Coronary artery (tissue), 2 donors: Measurements from ENCODE around the gene PEX11A.

Experiments used
- DNase-seq: peaks from one replicate; pipeline ENCODE4 v3.0.0-alpha.2; 2017; ENCODE audit warnings: low spot score
- H3K27ac ChIP-seq, 2 donors: fragments of 200-600 bp; sonication (generic); one replicate each; pipeline ENCODE4 v1.5.1; 2016 to 2019
- H3K4me3 ChIP-seq: fragments of 200-600 bp; sonication (generic); 2 replicates; pipeline ENCODE4 v1.5.1; 2016; ENCODE audit warnings: mild to moderate bottlenecking, moderate library complexity
- CTCF ChIP-seq: fragments of 200-600 bp; sonication (generic); IDR thresholded peaks from one replicate; pipeline ENCODE4 v1.5.1; 2019; ENCODE audit warnings: antibody characterized with exemption

Gene PEX11A

GRCh38 chr15:89670971-89671560 is 19.5 kb downstream of the PEX11A start:
- DNase-seq: no peak
- TF ChIP-seq CTCF: no peak
- no peak overlapping the region for H3K4me3 ChIP-seq
- peak overlapping the region in 1 of 2 donors; percentile 89 for H3K27ac ChIP-seq

- no peak for TF ChIP-seq CTCF
- no peak overlapping the region for H3K27ac ChIP-seq
- no peak overlapping the region for H3K4me3 ChIP-seq
- peak; percentile 71 for DNase-seq
These were observed 20.6 kb downstream of the PEX11A start for GRCh38 chr15:89669941-89670340.

- TF ChIP-seq CTCF: no peak
- H3K27ac ChIP-seq: no peak overlapping the region
- DNase-seq: peak; percentile 64
- H3K4me3 ChIP-seq: no peak overlapping the region
These were observed 21.2 kb downstream of the PEX11A start for GRCh38 chr15:89669309-89669865.

- Histone ChIP-seq H3K27ac (no peak overlapping the region), H3K4me3 (no peak overlapping the region)
- no peak for TF ChIP-seq CTCF
- no peak for DNase-seq
These were observed 22.4 kb downstream of the PEX11A start for GRCh38 chr15:89668171-89668570.

- peak overlapping the region in 1 of 2 donors; percentile 17 for H3K27ac ChIP-seq
- no peak for DNase-seq
- H3K4me3 ChIP-seq: no peak overlapping the region
- TF ChIP-seq CTCF: no peak
These were observed 22.9 kb downstream of the PEX11A start for GRCh38 chr15:89667706-89667960.

GRCh38 chr15:89666858-89667705 is 23.5 kb downstream of the PEX11A start:
- Histone ChIP-seq H3K27ac (peak overlapping the region in 1 of 2 donors; percentile 96), H3K4me3 (no peak overlapping the region)
- no peak for TF ChIP-seq CTCF
- DNase-seq: no peak
